ENCODE results near the gene UBXN10.

UBXN10 gene

GRCh38 chr1:20184481-20184900 lies 1.4 kb upstream of the UBXN10 start:
- DNase-seq, result no peak

- no peak for DNase-seq
These were observed 681 bp upstream of the UBXN10 start for GRCh38 chr1:20184997-20185833.

- DNase-seq, result no peak
These were observed 1.4 kb downstream of the UBXN10 start for GRCh38 chr1:20187103-20187812.

- DNase-seq, result no peak
These were observed 2.0 kb downstream of the UBXN10 start for GRCh38 chr1:20187813-20188454.

GRCh38 chr1:20188455-20188817 lies 2.5 kb downstream of the UBXN10 start:
- no peak for DNase-seq

DNA sequence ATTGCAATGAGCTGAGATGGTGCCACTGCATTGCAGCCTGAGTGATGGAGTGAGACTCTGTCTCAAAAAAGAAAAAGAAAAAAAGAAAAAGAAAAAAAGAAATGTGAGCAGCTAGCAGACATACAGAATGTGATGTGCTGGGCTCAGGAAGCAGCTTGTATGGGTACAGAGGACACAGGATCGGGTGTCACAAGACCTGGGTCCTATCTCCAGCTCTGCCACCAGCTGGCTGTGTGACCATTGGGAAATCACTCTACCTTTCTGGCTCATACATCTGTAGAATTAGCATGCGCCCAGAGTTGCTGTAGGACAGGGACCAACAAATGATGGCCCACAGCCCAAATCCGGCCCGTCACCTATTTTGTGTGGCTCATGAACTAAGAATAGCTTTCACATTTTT lies 3.8 kb downstream of the UBXN10 start:
- no peak for DNase-seq

GRCh38 chr1:20190256-20191160 lies 4.6 kb downstream of the UBXN10 start:
- no peak for DNase-seq

- DNase-seq, result no peak
These were observed 5.5 kb downstream of the UBXN10 start for GRCh38 chr1:20191266-20191825.

DNA sequence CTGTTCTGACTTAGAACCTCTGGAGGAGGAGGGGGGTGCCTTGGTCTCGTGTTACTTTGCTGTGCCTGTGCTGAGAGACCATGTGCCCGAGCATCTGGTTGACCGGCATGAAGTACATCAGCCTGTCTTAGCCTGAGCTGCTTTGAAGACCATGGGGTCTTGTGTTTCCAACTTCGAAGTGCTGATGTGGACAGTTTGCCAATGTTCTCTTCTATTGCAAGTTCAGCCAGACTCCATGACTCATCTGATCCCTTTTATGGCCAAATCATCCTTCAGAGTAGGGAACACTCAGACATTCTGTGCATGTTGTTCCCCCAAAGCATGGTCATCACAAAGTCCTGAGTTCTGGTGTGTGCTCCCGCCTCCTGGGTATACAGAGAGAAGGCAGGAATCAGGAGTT lies 6.5 kb downstream of the UBXN10 start:
- DNase-seq, result peak; percentile 32

- DNase-seq, result no peak
These were observed 7.0 kb downstream of the UBXN10 start for GRCh38 chr1:20192871-20193411.

GRCh38 chr1:20194224-20194623 lies 8.3 kb downstream of the UBXN10 start:
- no peak for DNase-seq

- peak; percentile 40 for DNase-seq
These were observed 9.0 kb downstream of the UBXN10 start for GRCh38 chr1:20194757-20195461.

GRCh38 chr1:20195462-20195780 lies 9.5 kb downstream of the UBXN10 start:
- no peak for DNase-seq

GRCh38 chr1:20197329-20197791 lies 11.5 kb downstream of the UBXN10 start:
- no peak for DNase-seq

DNA sequence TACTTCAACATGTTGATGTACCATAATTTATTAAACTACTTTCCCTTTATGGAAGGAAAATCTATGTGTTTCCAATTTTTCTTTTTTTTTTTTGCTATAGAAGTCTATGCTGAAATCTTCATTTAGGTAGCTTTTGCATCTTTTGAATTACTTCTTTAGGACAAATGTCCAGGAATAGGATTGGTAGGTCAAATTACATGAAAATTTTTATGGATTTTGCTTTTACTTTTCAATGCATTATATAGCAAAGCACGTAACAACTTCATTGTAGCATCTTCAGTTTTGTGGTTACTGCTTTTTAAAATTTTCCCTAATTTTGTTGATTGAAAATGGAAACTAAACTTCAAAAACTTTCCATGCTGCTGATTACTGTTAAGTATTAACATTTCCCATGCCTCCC lies 12.4 kb downstream of the UBXN10 start:
- DNase-seq, result no peak

DNA sequence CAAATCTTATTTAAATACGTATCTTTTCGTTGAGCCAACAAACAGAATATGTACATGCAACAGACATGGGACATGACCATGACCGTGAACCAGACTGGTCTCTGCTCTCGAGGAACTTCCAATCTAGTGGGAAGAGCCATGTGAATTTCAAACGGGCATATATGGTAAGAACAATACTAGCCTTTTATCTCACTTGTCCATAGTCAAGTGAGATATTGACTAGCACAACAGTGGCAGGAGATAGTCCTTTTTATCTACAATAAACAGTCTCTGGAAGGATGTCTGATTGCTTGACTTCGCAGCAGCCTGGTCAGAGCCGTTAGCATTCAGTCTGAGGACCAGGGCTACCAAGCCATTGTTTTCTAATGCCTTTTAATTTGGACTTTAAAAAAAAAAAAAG lies 13.0 kb downstream of the UBXN10 start:
- no peak for DNase-seq

DNA sequence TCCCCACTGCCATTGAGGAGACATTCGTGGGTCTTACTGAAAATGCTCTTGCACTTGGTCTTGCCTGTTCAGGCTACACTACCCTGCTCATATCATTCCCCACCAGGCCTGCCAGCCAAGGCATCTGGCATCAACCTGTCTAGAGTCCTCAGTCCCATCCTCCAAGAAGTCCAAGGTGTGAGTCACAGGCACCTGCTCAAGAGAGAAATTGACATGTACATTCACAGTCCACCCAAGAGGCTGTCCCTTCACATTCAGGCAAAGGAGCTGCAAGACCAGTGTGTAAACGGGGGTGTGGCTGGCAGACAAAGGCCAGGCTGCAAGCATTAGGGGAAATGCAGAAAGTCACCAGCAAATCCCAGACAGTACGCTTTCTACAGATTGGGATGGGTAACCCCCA lies 13.5 kb downstream of the UBXN10 start:
- no peak for DNase-seq

DNA sequence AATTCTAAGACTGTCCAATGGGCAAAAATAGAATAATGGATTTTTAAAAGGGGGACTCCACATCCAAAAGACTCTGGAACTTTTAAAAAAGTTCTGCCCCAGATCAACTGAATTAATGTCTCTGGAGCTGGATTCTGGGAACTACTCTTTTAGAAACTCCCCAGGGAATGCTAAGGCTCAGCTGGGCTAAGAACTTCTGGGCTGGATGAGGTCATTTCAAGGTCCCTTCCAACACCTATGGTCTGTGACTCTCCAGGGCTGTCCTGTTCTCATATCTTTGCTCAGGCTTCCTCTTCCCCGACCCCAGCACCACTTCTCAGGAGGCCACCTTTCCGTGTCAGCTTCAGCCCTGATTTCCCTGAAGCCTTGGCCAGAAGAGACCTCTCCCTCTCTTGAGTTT lies 13.9 kb downstream of the UBXN10 start:
- DNase-seq, result no peak

DNA sequence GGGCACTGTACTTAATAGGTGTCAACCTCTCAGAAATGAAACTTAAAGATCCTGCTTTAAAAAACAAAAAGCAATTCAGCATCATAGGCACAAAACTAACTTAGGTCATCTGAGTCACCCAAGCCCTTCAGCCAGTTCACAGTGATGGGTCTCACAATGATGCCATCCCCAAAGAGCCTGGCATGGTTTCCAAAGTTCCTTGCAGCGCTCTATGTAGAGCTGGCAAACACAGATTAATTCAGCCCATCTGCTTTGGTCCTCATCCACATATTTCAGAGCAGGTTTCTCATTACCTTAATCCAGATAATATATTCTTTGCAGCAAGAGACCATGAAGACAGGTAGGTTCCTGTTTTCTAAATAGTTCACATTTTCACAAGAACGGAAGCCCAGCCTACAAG lies 15.1 kb downstream of the UBXN10 start:
- DNase-seq, result no peak

DNA sequence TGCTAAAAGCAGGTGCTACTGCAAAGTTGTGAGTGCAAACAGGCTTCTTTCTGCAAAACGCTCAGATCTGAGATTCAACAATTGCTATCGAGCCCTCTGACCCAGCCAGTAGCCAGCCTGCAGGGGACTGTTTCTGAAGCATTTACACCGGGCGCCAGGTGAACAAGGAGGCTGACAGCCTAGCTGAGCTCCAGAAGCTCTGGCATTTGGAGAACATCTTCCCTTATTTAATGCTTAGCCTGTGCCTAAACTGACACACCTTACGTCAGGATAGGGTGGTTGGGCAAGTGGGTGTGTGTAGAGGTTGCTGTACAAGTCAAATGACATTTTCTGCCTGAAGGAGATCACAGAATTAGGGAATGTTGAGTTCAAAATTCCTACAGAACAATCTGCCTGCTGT lies 16.3 kb downstream of the UBXN10 start:
- DNase-seq, result no peak

GRCh38 chr1:20207546-20207945 lies 21.6 kb downstream of the UBXN10 start:
- no peak for DNase-seq

DNA sequence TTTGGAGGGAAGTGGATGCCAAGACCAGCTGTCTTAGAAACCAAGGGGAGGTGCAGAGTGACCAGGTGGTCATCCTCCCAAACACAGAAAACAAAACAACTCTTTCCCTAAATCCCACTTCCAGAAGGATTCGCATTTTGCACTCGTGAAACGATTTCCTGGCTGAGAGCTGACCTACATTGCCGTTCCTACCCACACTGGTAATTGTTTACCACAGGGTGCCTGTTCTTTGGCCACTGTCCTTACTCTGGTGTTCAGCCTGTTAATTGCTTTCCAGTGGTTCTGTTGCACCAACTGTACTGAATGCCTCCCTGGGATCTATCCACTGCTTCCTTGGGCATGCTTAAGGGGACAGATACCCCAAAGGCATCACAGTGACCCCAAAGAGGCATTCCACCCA lies 23.6 kb downstream of the UBXN10 start:
- no peak for DNase-seq
